Measurements from ENCODE around the gene THADA.
"Not testable (repeated sequence)": the region's sequence is repeated elsewhere in the genome, so short reads cannot be mapped to it uniquely, and the experiment has no call there.

Gene THADA

GRCh38 chr2:43298500-43298899 is 297.3 kb downstream of the THADA start:
- DNase-seq (ENCODE audit: low read depth): no peak

- not testable (repeated sequence) for DNase-seq (ENCODE audit: low read depth)
Observed at GRCh38 chr2:43297740-43298139, 298.1 kb downstream of the THADA start.

- no peak for DNase-seq (ENCODE audit: low read depth)
Observed at GRCh38 chr2:43294973-43295603, 300.8 kb downstream of the THADA start.

- peak; percentile 92 for DNase-seq (ENCODE audit: low read depth)
Observed at GRCh38 chr2:43293744-43294695, 301.8 kb downstream of the THADA start.

GRCh38 chr2:43292851-43293743 is 302.7 kb downstream of the THADA start:
- no peak for DNase-seq (ENCODE audit: low read depth)

GRCh38 chr2:43292297-43292696 is 303.5 kb downstream of the THADA start:
- no peak for DNase-seq (ENCODE audit: low read depth)

GRCh38 chr2:43289331-43289730 is 306.5 kb downstream of the THADA start:
- no peak for DNase-seq (ENCODE audit: low read depth)

GRCh38 chr2:43288417-43289305 is 307.2 kb downstream of the THADA start:
- DNase-seq (ENCODE audit: low read depth): no peak

- DNase-seq (ENCODE audit: low read depth): no peak
Observed at GRCh38 chr2:43285987-43286386, 309.9 kb downstream of the THADA start.

GRCh38 chr2:43284967-43285366 is 310.9 kb downstream of the THADA start:
- no peak for DNase-seq (ENCODE audit: low read depth)

GRCh38 chr2:43284347-43284746 is 311.5 kb downstream of the THADA start:
- DNase-seq (ENCODE audit: low read depth): not testable (repeated sequence)

GRCh38 chr2:43280994-43281393 is 314.8 kb downstream of the THADA start:
- DNase-seq (ENCODE audit: low read depth): no peak

- DNase-seq (ENCODE audit: low read depth): no peak
Observed at GRCh38 chr2:43279317-43279840, 316.5 kb downstream of the THADA start.

- no peak for DNase-seq (ENCODE audit: low read depth)
Observed at GRCh38 chr2:43278564-43279220, 317.1 kb downstream of the THADA start.

GRCh38 chr2:43276962-43277391 is 318.9 kb downstream of the THADA start:
- no peak for DNase-seq (ENCODE audit: low read depth)

GRCh38 chr2:43276266-43276941 is 319.4 kb downstream of the THADA start:
- no peak for DNase-seq (ENCODE audit: low read depth)

- no peak for DNase-seq (ENCODE audit: low read depth)
Observed at GRCh38 chr2:43274721-43275120, 321.1 kb downstream of the THADA start.

GRCh38 chr2:43274055-43274454 is 321.8 kb downstream of the THADA start:
- no peak for DNase-seq (ENCODE audit: low read depth)

GRCh38 chr2:43273529-43273928 is 322.3 kb downstream of the THADA start:
- DNase-seq (ENCODE audit: low read depth): no peak
